Ureter (tissue), 1 donor: ENCODE data around the gene LGALS7. TPM values are rescaled to one million over a fixed set of nuclear protein-coding genes. Genes with fewer than 3 reads are reported as not detected.
A peak's percentile ranks its signal among the peaks of the same experiment; 100 is the strongest.

Source experiments
- DNase-seq: peaks from one replicate; pipeline ENCODE4 v3.0.0-alpha.2; 2020; ENCODE audit warnings: low spot score
- total RNA-seq: library from RNA; stranded (reverse); gene quantifications from one replicate; pipeline ENCODE4 v1.2.4, GENCODE V29; 2023
- donor health status: DM: yes; HTN: yes; CAD: no.

The LGALS7 gene
- total RNA-seq, 1 donor from 2014 or later: not detected

GRCh38 chr19:38740932-38741331 is 32.4 kb downstream of the LGALS7 start:
- DNase-seq: no peak

GRCh38 chr19:38740257-38740592 is 33.1 kb downstream of the LGALS7 start:
- DNase-seq: no peak

GRCh38 chr19:38739440-38740256 is 33.7 kb downstream of the LGALS7 start:
- no peak for DNase-seq

- no peak for DNase-seq
Observed at GRCh38 chr19:38737921-38738737, 35.2 kb downstream of the LGALS7 start.

GRCh38 chr19:38737281-38737865 is 35.9 kb downstream of the LGALS7 start:
- no peak for DNase-seq

GRCh38 chr19:38736413-38737280 is 36.7 kb downstream of the LGALS7 start:
- peak; percentile 83 for DNase-seq

GRCh38 chr19:38736036-38736412 is 37.3 kb downstream of the LGALS7 start:
- peak; percentile 69 for DNase-seq

GRCh38 chr19:38735257-38735686 is 38.0 kb downstream of the LGALS7 start:
- DNase-seq: peak; percentile 67

GRCh38 chr19:38734426-38735256 is 38.7 kb downstream of the LGALS7 start:
- peak; percentile 52 for DNase-seq

- no peak for DNase-seq
Observed at GRCh38 chr19:38734176-38734425, 39.2 kb downstream of the LGALS7 start.

GRCh38 chr19:38733493-38734175 is 39.7 kb downstream of the LGALS7 start:
- DNase-seq: peak; percentile 42

- peak; percentile 43 for DNase-seq
Observed at GRCh38 chr19:38733241-38733492, 40.1 kb downstream of the LGALS7 start.

- peak; percentile 44 for DNase-seq
Observed at GRCh38 chr19:38731654-38732301, 41.5 kb downstream of the LGALS7 start.

GRCh38 chr19:38730731-38731589 is 42.4 kb downstream of the LGALS7 start:
- peak; percentile 43 for DNase-seq

GRCh38 chr19:38730470-38730730 is 42.9 kb downstream of the LGALS7 start:
- DNase-seq: no peak

- DNase-seq: no peak
Observed at GRCh38 chr19:38729653-38730469, 43.5 kb downstream of the LGALS7 start.

- no peak for DNase-seq
Observed at GRCh38 chr19:38728752-38729541, 44.4 kb downstream of the LGALS7 start.
